K562 (cell line): Measurements from ENCODE around the gene TMEM187. TPM values are rescaled to one million over a fixed set of nuclear protein-coding genes. Genes with fewer than 3 reads are reported as not detected.

ENCODE experiments used
- DEAF1 ChIP-seq: fragments of 450-650 bp; formaldehyde crosslinking; IDR thresholded peaks from 2 replicates; pipeline ENCODE4 v1.4.0; 2020; ENCODE audit warnings: mild to moderate bottlenecking, moderate library complexity
- E2F6 ChIP-seq, 2 experiments: IDR thresholded peaks; 2 replicates each; pipeline ENCODE4 v1.6.1; 2011; ENCODE audit warnings: borderline replicate concordance in 1 of 2, control low read depth in 1 of 2, low read depth in 1 of 2, low read length in 1 of 2, mild to moderate bottlenecking in 1 of 2, mixed read lengths in 1 of 2, moderate library complexity in 1 of 2; ENCODE audit not compliant: insufficient read depth in 1 of 2, insufficient read length in 1 of 2, poor library complexity in 1 of 2, severe bottlenecking in 1 of 2; ENCODE audit errors: extremely low read depth in 1 of 2
- FOXJ2 ChIP-seq: fragments of 200-800 bp; sonication (Bioruptor generic); IDR thresholded peaks from 2 replicates; pipeline ENCODE4 v1.6.1; 2016; ENCODE audit warnings: missing genetic modification characterization, missing compliant biosample characterization
- FOXK1 ChIP-seq: sonication (generic); formaldehyde crosslinking; IDR thresholded peaks from 2 replicates; pipeline ENCODE4 v1.8.0; 2022; ENCODE audit warnings: missing genetic modification reagents, mild to moderate bottlenecking, borderline replicate concordance
- HOMEZ ChIP-seq: fragments of 250-450 bp; sonication (Bioruptor Pico); IDR thresholded peaks from 2 replicates; pipeline ENCODE4 v1.4.0; 2020; ENCODE audit warnings: mild to moderate bottlenecking, moderate library complexity
- ID3 ChIP-seq, 2 experiments: fragments of 250-450 bp in 1 of 2; fragments of 450-650 bp in 1 of 2; sonication (Bioruptor Pico) in 1 of 2; IDR thresholded peaks; 2 replicates each; pipeline versions ENCODE4 v1.6.1 to v1.8.0; 2016 to 2021; ENCODE audit warnings: mild to moderate bottlenecking in 2 of 2, moderate library complexity in 2 of 2, missing compliant biosample characterization in 1 of 2, missing genetic modification characterization in 1 of 2
- MBD2 ChIP-seq: sonication (generic); IDR thresholded peaks from 2 replicates; pipeline ENCODE4 v1.6.1; 2016; ENCODE audit warnings: low read depth, borderline replicate concordance
- MTA2 ChIP-seq: fragments of 450-650 bp; IDR thresholded peaks from 2 replicates; pipeline ENCODE4 v1.6.1; 2016; ENCODE audit warnings: low read depth
- RNF2 ChIP-seq: sonication (generic); IDR thresholded peaks from 2 replicates; pipeline ENCODE4 v1.6.1; 2016
- SIN3A ChIP-seq, 2 experiments: fragments of 150-350 bp in 1 of 2; IDR thresholded peaks; 2 replicates each; pipeline ENCODE4 v1.6.1; 2011 to 2016; ENCODE audit warnings: borderline replicate concordance in 2 of 2, low read depth in 2 of 2, low read length in 2 of 2, mild to moderate bottlenecking in 2 of 2, moderate library complexity in 2 of 2; ENCODE audit not compliant: control insufficient read depth in 1 of 2
- ZFP36 ChIP-seq: fragments of 150-350 bp; IDR thresholded peaks from 2 replicates; pipeline ENCODE4 v1.6.1; 2018; ENCODE audit warnings: low read length, low read depth; ENCODE audit not compliant: partially characterized antibody
- ZNF23 ChIP-seq: fragments of 250-450 bp; sonication (Bioruptor Pico); IDR thresholded peaks from 2 replicates; pipeline ENCODE4 v1.4.0; 2020; ENCODE audit warnings: mild to moderate bottlenecking
- ZNF584 ChIP-seq: fragments of 200-800 bp; sonication (Bioruptor generic); IDR thresholded peaks from 2 replicates; pipeline ENCODE4 v1.6.1; 2016; ENCODE audit warnings: low read depth, mild to moderate bottlenecking, missing genetic modification characterization, missing compliant biosample characterization
- polyA plus RNA-seq, 8 experiments: library from polyadenylated mRNA; depleted of rRNA in 4 of 8; stranded (reverse) in 5 of 8; unstranded in 3 of 8; fragments of >200 nt; fragmentation: Nextera tagmentation in 2 of 8; fragmentation: Illumina TruSeq in 1 of 8; extraction: Ambion mirVana in 2 of 8; extraction: Trizol in 1 of 8; gene quantifications; 2 replicates each; pipeline versions ENCODE4 v1.2.1 to v1.2.3, GENCODE V29; 2011 to 2014; ENCODE audit warnings: inconsistent platforms in 1 of 8, missing spikeins in 1 of 8
- total RNA-seq, 7 experiments: library from RNA; depleted of rRNA in 6 of 7; stranded (reverse); fragments of >200 nt in 6 of 7; fragmentation: Illumina TruSeq in 2 of 7; extraction: Trizol in 2 of 7; gene quantifications; 2 replicates each; pipeline versions ENCODE4 v1.2.1 to v1.2.3, GENCODE V29; 2011 to 2021; ENCODE audit warnings: low replicate concordance in 1 of 7
- TF ChIP-seq, protein P1 (sequence below): fragments of 450-650 bp; formaldehyde crosslinking; conservative IDR thresholded peaks from 2 replicates; pipeline ENCODE4 v1.4.0; 2022; ENCODE audit warnings: mild to moderate bottlenecking, missing genetic modification characterization
- TF ChIP-seq, protein P2 (sequence below): sonication (generic); formaldehyde crosslinking; IDR thresholded peaks from 2 replicates; pipeline ENCODE4 v1.8.0; 2022; ENCODE audit warnings: mild to moderate bottlenecking, missing genetic modification reagents
- TF ChIP-seq, protein P3 (sequence below): fragments of 250-450 bp; sonication (Bioruptor Pico); IDR thresholded peaks from 2 replicates; pipeline ENCODE4 v1.6.1; 2021; ENCODE audit warnings: mild to moderate bottlenecking

The TMEM187 gene
- total and polyA plus RNA-seq, 9 of the 15 experiments (the other 6 are each of a cell fraction or from before 2014, with no cell fraction given) = 0.13 to 6.4 (median 1.6) TPM

DNA sequence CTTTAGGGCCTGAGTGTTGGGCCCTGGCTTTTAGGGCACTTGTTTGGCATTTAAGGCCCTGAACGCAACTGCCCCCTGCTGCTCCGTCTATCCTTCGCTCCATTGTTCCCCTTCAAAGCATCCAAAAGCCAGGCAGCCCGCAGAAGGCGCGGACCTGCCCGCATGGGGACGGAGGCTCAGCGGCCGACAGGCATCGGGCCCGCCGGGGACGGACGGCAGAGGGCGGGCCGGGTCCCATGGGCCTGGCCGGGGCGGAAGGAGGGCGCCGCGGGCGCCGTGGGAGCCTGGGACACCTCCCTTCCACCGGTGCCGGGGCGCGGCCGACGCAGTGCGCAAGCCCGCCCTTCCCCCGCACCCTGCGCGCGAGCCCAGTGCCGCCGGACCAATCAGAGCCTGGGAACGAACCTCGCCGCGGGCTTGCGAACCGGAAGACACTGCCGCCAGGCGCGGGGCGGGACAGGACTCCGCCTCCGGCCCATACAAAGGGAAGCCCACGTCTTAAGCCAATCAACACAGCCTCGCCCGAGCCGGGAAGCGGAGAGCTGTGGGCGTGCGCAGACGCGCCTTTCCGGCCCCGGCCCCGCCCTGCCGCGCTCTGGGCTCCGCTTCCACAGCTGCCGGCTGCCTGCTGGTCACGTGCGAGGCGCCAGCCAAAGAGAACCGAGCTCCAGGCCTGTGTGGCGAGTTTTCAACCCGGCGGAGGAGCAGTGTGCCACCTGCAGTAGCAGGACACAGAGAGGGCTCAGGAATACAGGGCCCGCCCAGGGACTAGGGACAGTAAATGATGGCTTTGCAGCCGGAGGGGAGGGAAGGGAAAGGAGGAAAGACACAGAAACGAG is 44.4 kb upstream of the TMEM187 start (continued):
- TF ChIP-seq SIN3A (IDR thresholded peaks at IDR 0.05; ENCODE audit: borderline replicate concordance in 2 of 2, control insufficient read depth in 1 of 2, low read depth in 2 of 2, low read length in 2 of 2) (peak; percentile 17 to 28; a peak in 2 of 4 replicates), E2F6 (IDR thresholded peaks at IDR 0.05; ENCODE audit: borderline replicate concordance in 1 of 2, extremely low read depth in 1 of 2, insufficient read depth in 1 of 2, insufficient read length in 1 of 2, low read depth in 1 of 2, low read length in 1 of 2, poor library complexity in 1 of 2, severe bottlenecking in 1 of 2) (peak in 1 of 2 experiments; percentile 69), RNF2 (peak; percentile 66; the same call in 1 of the 2 replicates), ZNF23 (CRISPR knock-in tag) (no peak), ZNF584 (no peak), ZFP36 (no peak), HOMEZ (CRISPR knock-in tag) (no peak), DEAF1 (no peak), FOXJ2 (tag) (no peak), MBD2 (peak; percentile 52; the same call in 1 of the 2 replicates), FOXK1 (CRISPR knock-in tag) (no peak), ID3 (CRISPR knock-in tag; IDR thresholded peaks at IDR 0.05) (no peak), ID3 (tag; IDR thresholded peaks at IDR 0.05) (peak; percentile 68; the same call in 1 of the 2 replicates), MTA2 (no peak)
- TF ChIP-seq, protein P1, sequence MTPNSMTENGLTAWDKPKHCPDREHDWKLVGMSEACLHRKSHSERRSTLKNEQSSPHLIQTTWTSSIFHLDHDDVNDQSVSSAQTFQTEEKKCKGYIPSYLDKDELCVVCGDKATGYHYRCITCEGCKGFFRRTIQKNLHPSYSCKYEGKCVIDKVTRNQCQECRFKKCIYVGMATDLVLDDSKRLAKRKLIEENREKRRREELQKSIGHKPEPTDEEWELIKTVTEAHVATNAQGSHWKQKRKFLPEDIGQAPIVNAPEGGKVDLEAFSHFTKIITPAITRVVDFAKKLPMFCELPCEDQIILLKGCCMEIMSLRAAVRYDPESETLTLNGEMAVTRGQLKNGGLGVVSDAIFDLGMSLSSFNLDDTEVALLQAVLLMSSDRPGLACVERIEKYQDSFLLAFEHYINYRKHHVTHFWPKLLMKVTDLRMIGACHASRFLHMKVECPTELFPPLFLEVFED = no peak
- TF ChIP-seq, protein P2, sequence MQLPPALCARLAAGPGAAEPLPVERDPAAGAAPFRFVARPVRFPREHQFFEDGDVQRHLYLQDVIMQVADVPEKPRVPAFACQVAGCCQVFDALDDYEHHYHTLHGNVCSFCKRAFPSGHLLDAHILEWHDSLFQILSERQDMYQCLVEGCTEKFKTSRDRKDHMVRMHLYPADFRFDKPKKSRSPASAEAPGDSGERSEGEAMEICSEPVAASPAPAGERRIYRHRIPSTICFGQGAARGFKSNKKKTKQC (CRISPR knock-in tag) = no peak
- TF ChIP-seq, protein P3, sequence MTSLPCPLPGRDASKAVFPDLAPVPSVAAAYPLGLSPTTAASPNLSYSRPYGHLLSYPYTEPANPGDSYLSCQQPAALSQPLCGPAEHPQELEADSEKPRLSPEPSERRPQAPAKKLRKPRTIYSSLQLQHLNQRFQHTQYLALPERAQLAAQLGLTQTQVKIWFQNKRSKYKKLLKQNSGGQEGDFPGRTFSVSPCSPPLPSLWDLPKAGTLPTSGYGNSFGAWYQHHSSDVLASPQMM (CRISPR knock-in tag) = no peak
